CD4-positive, alpha-beta T cell treated with Interferon alpha-2 for 1 hour (primary cell): ENCODE data around the gene EFCAB6.

Experiments
- DNase-seq, 2 donors: peaks; one replicate each; pipeline ENCODE4 v3.0.0-alpha.2; 2020 to 2022

The EFCAB6 gene

GRCh38 chr22:43497956-43498855 is 313.9 kb downstream of the EFCAB6 start:
- no peak for DNase-seq

- no peak for DNase-seq
Observed at GRCh38 chr22:43493297-43493696, 318.8 kb downstream of the EFCAB6 start.

GRCh38 chr22:43491737-43492136 is 320.4 kb downstream of the EFCAB6 start:
- DNase-seq, result no peak

- no peak for DNase-seq
Observed at GRCh38 chr22:43491177-43491576, 320.9 kb downstream of the EFCAB6 start.

DNA sequence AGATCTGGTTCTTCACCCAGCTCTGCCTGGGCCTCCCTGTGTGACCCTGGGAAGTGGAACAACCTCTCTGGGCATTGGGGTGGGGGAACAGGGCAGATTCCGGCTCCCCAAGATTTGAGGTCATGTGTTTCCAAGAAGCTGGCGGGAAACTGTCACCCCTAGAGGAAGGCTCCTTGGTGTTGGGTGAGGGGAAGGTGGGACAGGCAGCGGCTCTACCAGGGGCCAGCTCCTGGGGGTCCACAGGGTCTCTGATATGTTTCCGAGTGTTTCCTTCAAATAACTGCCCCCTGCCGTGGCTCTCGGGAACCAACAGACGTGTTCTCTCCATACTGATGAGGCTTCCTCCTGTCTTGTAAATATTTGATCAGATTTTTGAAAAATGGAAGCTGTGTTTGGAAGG is 321.8 kb downstream of the EFCAB6 start:
- DNase-seq, result no peak

GRCh38 chr22:43488937-43489336 is 323.2 kb downstream of the EFCAB6 start:
- DNase-seq, result no peak

DNA sequence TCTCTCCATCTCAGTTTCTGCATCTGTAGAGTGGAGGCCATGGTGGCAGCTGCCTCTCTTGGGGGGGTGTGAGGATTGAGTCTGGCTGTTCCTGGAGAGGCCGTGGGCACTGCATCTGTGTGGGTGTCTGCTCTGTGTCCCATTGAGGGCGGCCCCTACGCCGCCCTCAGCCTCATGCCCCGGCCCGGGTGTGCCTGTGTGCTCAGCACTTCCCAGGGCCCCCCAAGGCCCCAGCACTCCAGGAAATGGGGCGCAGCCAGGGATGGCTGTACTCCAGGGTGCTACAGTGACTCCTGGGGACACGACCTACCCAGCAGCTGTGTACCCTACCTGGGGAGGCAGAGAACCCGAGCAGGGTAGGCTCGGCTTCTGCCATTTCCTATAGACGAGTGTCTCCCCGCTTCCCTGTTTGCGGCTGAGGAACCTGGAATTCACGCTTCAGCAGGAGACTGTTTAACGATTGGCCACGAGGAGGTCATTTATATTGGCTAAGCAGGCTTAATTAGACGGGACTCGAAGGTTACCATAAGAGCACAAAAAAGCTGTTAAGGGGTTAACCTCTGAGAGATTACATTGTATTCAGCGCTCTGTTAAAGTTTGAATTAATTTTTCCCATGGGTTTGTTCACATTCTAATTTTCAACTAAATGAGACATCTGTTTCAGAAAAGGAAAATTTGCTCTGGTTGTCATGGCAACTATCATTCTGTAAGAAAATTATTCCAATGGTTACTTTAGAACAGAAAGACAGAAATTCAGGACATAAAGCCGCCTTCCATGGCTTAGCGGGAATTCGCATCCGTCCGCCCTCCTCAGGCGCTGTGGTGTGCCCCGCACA is 323.9 kb downstream of the EFCAB6 start:
- no peak for DNase-seq

DNA sequence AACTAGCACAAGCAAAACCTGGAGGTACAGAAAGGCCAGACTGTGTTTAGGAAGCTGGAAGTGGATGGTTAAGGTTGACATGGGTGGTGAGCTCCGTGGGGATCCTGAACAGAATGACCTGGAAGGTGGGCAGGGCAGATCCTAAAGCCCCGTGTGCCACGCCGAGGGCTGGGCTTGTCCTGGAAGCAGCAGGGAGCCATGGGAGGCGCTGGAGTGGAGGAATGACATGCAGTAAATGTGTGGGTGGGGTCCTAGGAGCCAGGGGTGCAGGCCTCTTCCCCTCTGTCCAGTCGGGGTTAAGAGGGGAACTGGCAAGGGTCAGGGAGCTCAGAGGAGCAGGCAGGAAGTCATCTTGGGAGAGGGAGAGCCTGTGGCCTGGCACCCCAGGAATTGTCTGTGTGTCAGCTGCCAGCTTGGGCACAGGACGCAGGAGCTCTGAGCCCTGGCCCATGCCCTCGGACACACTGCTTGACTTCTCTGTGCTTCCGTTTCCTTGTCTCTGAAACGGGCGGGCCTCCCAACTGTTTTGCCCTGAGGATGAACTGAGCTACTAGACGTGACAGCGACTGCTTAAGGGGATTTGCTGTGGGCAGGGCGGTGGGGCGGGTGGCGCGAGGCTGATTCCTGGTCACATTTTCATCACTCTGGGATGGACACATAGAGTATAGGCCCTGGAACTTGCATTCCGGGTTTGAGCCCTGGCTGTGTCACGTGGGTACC is 324.6 kb downstream of the EFCAB6 start:
- DNase-seq, result no peak

DNA sequence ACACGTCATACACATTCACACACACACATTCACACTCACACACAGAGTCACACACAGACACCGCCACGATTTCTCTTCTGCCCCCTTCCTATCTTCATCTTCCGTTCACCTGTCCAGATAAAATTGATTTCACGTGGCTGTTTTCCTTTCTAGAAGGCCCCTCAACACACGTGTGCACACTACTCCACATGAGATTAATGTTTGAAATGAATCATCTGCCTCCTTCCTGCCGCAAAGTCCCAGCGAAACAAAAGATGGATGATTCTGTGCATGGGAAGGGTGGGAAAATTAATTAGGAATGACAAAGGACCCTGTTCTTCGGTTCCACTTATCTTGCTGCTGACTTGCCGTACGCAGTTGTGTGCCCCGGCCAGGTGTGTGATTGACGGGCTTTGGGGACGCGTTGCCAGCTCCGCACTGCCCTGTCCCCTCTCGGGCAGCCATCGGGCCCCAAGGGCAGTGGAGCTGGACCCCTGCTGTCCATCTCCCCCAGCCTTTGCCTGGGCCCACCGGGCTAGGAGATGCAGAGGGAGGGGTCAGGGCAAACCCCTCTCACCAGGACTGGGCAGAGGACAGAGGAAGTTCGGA is 326.5 kb downstream of the EFCAB6 start:
- no peak for DNase-seq

DNA sequence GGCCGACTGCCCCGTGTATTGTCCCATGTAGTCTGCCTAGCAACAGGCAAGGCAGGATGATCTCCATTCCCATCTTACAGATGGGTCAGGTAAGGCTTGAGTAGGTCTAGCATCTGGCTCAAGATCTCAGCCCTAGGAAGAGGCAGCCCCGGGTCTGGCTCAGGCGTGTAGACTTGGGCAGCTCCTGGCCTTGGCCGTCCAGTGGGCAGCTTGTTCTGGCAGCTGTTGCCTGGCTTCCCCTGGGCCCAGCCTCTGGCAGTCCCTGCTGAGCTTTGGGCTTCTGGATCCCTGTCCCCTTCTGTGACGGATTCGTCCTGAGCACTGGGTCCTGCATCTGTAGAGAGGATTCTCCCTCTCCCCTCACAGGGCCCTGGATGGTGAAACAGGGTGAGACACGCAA is 327.9 kb downstream of the EFCAB6 start:
- no peak for DNase-seq

GRCh38 chr22:43483669-43484068 is 328.4 kb downstream of the EFCAB6 start:
- DNase-seq, result no peak

DNA sequence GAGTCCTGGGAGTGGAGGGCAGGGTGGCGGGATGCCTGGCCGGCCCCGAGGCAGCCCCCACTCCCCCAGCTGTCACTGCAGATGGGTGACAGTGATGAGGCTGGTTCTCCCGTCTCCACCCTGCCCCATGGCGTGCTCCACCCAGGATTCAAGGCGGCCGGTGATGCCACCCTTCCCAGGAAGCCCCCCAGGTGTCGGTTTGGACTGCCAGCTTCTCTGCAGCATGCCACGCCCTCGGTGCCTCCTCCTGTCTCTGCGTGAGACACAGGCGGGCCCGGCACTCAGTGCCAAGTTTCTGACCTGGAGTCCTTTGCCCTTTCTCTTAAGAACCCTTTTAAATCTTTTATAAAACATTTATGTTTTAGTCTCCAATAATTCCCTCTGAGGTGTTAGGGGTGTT is 328.8 kb downstream of the EFCAB6 start:
- DNase-seq, result no peak

- DNase-seq, result no peak
Observed at GRCh38 chr22:43482318-43482625, 329.8 kb downstream of the EFCAB6 start.

DNA sequence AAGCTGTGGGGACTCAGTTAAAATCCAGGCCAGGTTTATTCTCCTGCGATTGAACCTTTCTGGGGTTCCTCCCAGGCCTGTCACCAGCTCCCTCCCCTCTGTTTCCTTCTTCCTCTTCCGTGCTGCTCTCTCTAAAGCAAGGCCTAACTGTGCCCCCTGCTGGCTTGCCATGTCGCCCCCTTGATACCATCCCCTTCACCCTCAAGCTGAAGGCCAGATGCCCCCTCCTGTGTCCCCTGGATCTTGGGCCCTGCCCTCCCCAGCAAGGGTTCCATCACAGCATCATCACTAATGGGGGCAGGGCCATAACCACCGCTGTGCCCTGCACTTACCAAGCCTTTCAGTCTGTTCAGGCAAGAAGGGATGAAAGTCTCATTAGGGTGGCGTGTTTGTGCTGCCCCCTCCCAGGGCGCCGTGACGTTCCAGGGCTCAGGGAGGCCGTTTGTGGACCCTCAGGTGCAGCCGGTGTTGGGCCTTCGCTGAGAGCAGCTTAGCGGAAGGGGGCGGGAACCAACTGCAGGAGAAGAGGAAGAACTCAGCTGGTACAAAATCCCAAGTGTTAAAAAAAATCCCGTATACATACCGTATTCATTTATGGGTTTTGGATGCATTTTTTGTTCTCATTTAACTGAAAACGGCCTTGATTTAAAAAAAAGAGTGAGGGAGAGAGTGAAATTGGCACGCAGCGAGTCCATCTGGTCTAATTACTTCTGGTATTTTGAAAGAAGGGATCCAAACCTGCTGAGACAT is 330.4 kb downstream of the EFCAB6 start:
- peak; percentile 20 to 33 for DNase-seq

DNA sequence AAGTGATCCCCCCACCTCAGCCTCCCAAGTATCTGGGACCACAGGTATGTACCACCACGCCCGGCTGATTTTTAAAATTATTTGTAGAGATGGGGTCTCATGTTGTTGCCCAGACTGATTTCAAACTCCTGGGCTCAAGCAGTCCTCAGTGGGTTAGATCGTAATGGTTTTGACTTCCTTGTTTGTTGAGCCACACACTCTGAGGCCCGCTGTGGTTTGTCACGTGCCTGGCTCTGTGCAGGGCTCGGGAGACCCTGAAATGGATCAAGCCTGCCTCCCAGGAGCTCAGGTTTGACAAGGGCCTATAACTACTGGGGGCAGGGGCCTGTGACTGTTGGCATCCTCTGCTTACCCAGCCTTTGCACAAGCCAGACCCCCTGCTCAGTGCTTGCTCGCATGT is 332.1 kb downstream of the EFCAB6 start:
- DNase-seq, result no peak

GRCh38 chr22:43479301-43479950 is 332.7 kb downstream of the EFCAB6 start:
- no peak for DNase-seq
